GM18951 (cell line): ENCODE measurements around the gene NRXN3.
"Not testable (repeated sequence)": the region's sequence is repeated elsewhere in the genome, so short reads cannot be mapped to it uniquely, and the experiment has no call there.

Experiments used
- POLR2A ChIP-seq: IDR thresholded peaks from 4 replicates; pipeline ENCODE4 v1.6.1; 2011; ENCODE audit warnings: mild to moderate bottlenecking; ENCODE audit not compliant: insufficient read length, insufficient read depth; ENCODE audit errors: extremely low read depth
- in situ Hi-C: fragments of 300-500 bp; cut with MboI; formaldehyde crosslinking; loops from one replicate; pipeline ENCODE4 v1.12.0; 2022; ENCODE audit warnings: low sequenced_read_pairs, mixed read lengths, inconsistent platforms; ENCODE audit not compliant: unreplicated experiment

Gene NRXN3

DNA sequence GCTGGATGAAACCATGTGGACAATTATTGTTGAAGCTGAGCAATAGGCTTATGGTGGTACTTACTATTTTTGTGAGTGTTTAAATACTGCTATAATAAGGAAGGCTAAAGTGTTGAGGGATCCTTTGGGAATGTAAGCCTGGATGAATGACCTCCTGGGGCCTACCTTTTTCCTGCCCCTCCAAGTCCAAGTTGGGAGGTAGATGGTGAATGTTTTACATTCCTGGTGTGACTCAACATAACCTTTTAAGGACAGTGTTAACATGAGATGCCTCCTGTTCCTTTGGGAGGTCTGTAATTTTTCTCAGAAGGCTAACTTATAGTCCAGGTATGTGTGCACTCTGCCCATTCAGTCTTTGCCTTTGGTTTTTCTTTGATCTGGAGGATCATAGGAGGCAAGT, 315.9 kb downstream of the NRXN3 start:
- in situ Hi-C loops: no loop called here
- TF ChIP-seq POLR2A: no peak

DNA sequence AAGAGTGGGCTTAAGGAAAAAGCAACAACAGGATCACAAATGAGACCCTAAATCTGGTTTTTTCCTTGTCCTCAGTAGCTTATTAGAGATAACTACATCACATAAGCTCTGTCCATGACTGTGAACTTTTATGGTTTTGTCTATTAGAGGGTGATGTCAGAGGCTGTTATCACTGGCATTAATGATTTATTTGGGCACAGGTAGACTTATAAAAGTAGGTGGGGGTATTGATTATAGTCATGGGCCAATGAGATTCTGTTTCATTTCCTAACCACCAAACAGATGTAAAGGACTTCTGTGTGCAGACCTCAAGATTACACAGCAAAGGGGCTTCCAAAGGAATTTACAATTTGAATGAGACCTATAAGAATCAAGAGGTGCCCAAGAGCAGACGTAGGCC, 316.4 kb downstream of the NRXN3 start:
- TF ChIP-seq POLR2A: no peak
- in situ Hi-C loops: no loop called here

DNA sequence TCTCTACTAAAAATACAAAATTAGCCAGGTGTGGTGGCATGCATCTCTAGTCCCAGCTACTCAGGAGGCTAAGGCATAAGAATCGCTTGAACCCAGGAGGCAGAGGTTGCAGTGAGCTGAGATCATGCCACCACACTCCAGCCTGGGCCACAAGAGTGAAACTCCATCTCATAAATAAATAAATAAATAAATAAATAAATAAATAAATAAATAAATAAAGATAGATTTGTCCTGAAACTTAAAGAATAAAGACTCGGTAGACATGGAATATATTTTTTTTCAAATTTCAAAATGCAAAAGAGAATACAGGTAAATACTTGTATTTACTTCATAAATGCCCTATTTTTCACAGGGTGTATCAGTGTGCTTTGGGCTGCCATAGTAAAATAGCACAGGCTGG, 317.4 kb downstream of the NRXN3 start:
- in situ Hi-C loops: not testable (repeated sequence)

DNA sequence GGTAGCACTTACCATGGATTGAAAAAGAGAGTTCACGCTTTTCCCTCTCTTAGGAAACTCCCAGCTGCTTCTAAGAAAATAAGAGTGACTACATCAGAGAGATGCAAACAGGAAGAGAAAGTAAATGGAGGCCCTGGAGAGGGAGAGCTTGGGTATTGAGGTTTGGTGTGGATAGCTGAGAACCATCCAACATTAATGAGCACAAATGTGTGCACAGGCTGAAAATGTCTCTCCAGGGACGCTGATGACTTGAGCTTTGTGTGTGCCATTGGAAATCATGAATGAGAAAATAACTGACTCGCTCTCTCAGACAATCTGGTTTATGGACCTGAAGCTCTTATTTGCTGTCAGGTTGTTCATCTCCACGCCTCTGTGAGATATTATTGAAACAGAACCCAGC, 318.8 kb downstream of the NRXN3 start:
- no peak for TF ChIP-seq POLR2A
- in situ Hi-C loops: no loop called here

DNA sequence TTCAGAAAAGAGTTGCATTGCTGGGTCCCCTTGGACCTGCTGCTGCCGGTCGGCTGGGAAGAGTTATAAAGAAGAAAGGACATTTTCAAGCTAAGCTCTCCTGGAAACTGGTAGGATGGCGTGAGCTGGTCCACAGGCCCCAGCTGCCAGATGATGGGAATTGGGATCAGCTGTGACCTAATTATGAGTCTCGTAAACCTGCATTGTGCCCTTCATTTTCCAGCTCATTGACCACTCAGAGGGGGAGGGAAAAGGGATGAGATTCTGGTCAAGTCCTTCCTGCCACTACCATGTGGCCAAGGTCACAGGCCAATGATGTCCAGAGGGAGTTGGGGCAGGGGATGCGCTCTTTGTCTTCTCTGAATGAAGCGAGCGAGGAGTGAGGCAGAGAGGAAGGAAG, 320.9 kb downstream of the NRXN3 start:
- TF ChIP-seq POLR2A: no peak
- in situ Hi-C loops: no loop called here

- no peak for TF ChIP-seq POLR2A
- in situ Hi-C loops: no loop called here
Measured at GRCh38 chr14:78498062-78498595, 328.0 kb downstream of the NRXN3 start.

DNA sequence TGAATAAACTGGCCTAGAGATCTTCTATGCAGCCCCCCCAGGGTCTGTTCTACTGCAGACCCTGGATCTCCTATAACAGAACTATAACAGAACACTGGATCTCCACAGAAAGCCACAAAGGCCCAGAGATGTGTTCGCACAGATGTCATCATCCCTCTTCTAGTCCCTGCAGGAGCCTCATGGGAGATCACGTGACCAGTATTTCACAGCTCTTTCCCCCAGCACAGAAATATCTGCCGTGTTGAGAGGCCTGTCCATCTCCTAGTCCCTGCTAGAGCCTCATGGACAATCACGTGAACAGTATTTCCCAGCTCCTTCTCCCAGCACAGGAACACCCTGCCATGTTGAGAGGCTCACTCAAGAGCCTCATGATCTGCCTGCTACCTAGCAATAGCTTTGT, 331.7 kb downstream of the NRXN3 start:
- TF ChIP-seq POLR2A: no peak
- in situ Hi-C loops: no loop called here

GRCh38 chr14:78508023-78508422, 337.9 kb downstream of the NRXN3 start:
- in situ Hi-C loops: no loop called here
- no peak for TF ChIP-seq POLR2A

GRCh38 chr14:78509516-78509915, 339.3 kb downstream of the NRXN3 start:
- in situ Hi-C loops: no loop called here
- TF ChIP-seq POLR2A: no peak

- TF ChIP-seq POLR2A: no peak
- in situ Hi-C loops: no loop called here
Measured at GRCh38 chr14:78512021-78512420, 341.8 kb downstream of the NRXN3 start.

- no peak for TF ChIP-seq POLR2A
- in situ Hi-C loops: no loop called here
Measured at GRCh38 chr14:78519863-78520262, 349.7 kb downstream of the NRXN3 start.

DNA sequence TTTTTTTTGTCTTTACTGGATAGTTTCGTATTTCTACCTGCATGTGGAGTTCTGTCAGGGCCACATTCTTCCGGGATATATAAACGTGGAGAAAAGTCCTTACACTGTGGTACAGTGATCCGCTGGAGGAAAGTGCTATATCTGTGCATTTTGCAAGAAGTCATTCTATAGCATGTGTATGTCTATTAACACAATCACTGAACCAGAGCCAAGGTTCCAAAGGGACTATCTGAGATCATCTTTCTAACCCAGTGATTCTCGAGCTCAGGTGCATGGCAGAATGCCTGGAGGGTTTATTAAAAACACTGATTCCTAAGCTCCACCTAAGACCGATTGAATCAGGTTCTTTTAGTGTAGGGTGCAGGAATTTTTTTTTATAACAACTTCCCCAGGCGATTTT, 354.0 kb downstream of the NRXN3 start:
- in situ Hi-C loops: no loop called here
- no peak for TF ChIP-seq POLR2A

- in situ Hi-C loops: no loop called here
- TF ChIP-seq POLR2A: no peak
Measured at GRCh38 chr14:78524766-78525165, 354.6 kb downstream of the NRXN3 start.

GRCh38 chr14:78530078-78530477, 359.9 kb downstream of the NRXN3 start:
- in situ Hi-C loops: no loop called here
- no peak for TF ChIP-seq POLR2A

- in situ Hi-C loops: no loop called here
- TF ChIP-seq POLR2A: no peak
Measured at GRCh38 chr14:78534141-78534540, 364.0 kb downstream of the NRXN3 start.
